CD4-positive, alpha-beta T cell treated with Interleukin-2 at 100 ng/mL for 4 hours (primary cell): ENCODE measurements around the gene FAM171A1.

Experiments used
- DNase-seq: peaks from one replicate; pipeline ENCODE4 v3.0.0-alpha.2; 2020; ENCODE audit warnings: low spot score

FAM171A1 gene

GRCh38 chr10:15374156-15374555 lies 3.1 kb upstream of the FAM171A1 start:
- no peak for DNase-seq

- no peak for DNase-seq
Measured at GRCh38 chr10:15373199-15373598, 2.1 kb upstream of the FAM171A1 start.

GRCh38 chr10:15370212-15370855 lies 755 bp downstream of the FAM171A1 start:
- no peak for DNase-seq

- no peak for DNase-seq
Measured at GRCh38 chr10:15369256-15370211, 1.6 kb downstream of the FAM171A1 start.

GRCh38 chr10:15368101-15368855 lies 2.8 kb downstream of the FAM171A1 start:
- no peak for DNase-seq

GRCh38 chr10:15367296-15368085 lies 3.6 kb downstream of the FAM171A1 start:
- DNase-seq = no peak

GRCh38 chr10:15365692-15366091 lies 5.4 kb downstream of the FAM171A1 start:
- DNase-seq = no peak

- DNase-seq = no peak
Measured at GRCh38 chr10:15364001-15364400, 7.1 kb downstream of the FAM171A1 start.

- no peak for DNase-seq
Measured at GRCh38 chr10:15363031-15363430, 8.1 kb downstream of the FAM171A1 start.

GRCh38 chr10:15361131-15361530 lies 10.0 kb downstream of the FAM171A1 start:
- DNase-seq = no peak

GRCh38 chr10:15360566-15360965 lies 10.5 kb downstream of the FAM171A1 start:
- no peak for DNase-seq

- no peak for DNase-seq
Measured at GRCh38 chr10:15353471-15354017, 17.5 kb downstream of the FAM171A1 start.

GRCh38 chr10:15352836-15353235 lies 18.3 kb downstream of the FAM171A1 start:
- DNase-seq = no peak

- no peak for DNase-seq
Measured at GRCh38 chr10:15352201-15352600, 18.9 kb downstream of the FAM171A1 start.

- DNase-seq = no peak
Measured at GRCh38 chr10:15351099-15351820, 19.8 kb downstream of the FAM171A1 start.

- DNase-seq = no peak
Measured at GRCh38 chr10:15349112-15349511, 22.0 kb downstream of the FAM171A1 start.

- no peak for DNase-seq
Measured at GRCh38 chr10:15348579-15348978, 22.5 kb downstream of the FAM171A1 start.

- DNase-seq = no peak
Measured at GRCh38 chr10:15347150-15347549, 23.9 kb downstream of the FAM171A1 start.

- DNase-seq = no peak
Measured at GRCh38 chr10:15346440-15347141, 24.5 kb downstream of the FAM171A1 start.

GRCh38 chr10:15345450-15345849 lies 25.6 kb downstream of the FAM171A1 start:
- no peak for DNase-seq
